GM12872 (cell line): ENCODE data around the gene ZNF778.

Experiments used
- TF ChIP-seq, protein P1 (sequence below): IDR thresholded peaks from 3 replicates; pipeline ENCODE4 v1.5.1; 2011; ENCODE audit warnings: low read depth, mild to moderate bottlenecking, low read length, moderate library complexity; ENCODE audit not compliant: insufficient read depth

ZNF778 gene

DNA sequence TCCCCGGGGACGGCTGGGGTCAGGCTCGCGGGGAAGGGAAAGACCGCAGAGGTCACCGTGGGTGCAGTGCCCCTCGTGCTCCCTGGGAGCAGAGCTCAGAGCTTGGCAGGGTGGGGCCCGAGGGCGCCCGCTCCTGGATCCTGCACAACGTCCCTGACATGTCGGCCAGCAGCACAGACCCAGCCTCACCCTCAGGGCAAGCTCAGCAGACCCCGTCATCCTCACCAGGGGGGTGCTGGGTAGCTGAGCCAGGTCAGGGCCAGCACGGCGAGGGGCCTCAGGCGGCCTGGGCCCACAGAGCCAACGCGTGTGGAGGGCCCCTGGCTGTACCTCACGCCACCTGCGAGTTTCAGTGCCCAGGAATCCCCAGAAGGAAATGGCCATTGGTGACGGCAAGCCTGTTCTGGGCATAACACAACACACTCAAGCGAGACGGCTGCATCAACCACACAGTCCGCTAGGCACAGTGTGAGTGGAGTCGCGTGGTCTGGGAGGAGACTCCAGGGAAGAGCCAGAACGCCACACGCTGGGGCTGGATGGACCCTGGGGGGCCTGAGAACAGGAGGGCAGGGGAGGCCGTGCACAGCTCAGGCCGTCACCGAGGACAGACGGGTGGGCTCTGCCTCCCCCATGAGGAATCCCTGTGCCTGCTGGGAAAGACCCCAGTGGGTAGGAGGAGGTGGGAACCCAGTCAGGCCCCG, 60.3 kb downstream of the ZNF778 start:
- TF ChIP-seq, protein P1, sequence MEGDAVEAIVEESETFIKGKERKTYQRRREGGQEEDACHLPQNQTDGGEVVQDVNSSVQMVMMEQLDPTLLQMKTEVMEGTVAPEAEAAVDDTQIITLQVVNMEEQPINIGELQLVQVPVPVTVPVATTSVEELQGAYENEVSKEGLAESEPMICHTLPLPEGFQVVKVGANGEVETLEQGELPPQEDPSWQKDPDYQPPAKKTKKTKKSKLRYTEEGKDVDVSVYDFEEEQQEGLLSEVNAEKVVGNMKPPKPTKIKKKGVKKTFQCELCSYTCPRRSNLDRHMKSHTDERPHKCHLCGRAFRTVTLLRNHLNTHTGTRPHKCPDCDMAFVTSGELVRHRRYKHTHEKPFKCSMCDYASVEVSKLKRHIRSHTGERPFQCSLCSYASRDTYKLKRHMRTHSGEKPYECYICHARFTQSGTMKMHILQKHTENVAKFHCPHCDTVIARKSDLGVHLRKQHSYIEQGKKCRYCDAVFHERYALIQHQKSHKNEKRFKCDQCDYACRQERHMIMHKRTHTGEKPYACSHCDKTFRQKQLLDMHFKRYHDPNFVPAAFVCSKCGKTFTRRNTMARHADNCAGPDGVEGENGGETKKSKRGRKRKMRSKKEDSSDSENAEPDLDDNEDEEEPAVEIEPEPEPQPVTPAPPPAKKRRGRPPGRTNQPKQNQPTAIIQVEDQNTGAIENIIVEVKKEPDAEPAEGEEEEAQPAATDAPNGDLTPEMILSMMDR, result no peak

DNA sequence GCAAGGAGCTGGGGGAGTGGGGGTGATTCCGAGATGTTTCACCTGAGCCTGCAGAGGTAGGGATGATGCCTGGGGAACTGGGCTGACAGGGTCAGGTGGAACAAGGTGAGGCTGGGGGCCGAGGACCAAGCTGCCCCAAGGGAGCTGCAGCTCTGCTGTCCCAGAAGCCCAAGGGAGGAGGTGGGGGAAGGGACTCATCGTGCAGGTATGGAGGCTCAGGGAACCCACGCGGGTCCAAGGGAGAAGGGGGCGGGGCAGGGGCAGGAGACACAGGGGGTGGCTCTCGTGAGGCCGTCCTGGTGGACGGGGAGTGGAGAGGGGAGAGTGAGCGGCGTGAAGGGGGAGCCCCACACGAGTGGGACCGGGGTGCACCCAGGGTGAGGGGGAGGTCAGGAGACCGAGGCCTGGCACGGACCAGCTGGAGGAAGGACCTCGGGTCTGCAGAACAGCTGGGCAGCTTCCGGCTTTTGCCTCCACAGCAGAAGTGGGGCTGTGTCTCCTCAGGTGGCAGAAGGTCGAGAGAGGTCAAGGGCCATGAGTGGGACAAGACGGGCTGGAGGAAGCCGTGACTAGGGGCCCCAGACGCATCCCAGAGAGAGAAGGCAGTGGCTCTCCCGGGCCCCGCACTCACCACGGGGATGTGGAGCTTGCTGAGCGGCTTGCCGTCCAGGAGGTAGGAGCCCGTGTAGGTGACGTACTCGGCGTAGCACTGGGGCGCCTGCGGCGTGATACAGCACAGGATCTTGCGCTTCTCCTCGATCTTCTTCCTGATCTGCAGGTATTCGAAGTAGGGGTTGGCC, 61.1 kb downstream of the ZNF778 start:
- TF ChIP-seq, protein P1, result no peak

DNA sequence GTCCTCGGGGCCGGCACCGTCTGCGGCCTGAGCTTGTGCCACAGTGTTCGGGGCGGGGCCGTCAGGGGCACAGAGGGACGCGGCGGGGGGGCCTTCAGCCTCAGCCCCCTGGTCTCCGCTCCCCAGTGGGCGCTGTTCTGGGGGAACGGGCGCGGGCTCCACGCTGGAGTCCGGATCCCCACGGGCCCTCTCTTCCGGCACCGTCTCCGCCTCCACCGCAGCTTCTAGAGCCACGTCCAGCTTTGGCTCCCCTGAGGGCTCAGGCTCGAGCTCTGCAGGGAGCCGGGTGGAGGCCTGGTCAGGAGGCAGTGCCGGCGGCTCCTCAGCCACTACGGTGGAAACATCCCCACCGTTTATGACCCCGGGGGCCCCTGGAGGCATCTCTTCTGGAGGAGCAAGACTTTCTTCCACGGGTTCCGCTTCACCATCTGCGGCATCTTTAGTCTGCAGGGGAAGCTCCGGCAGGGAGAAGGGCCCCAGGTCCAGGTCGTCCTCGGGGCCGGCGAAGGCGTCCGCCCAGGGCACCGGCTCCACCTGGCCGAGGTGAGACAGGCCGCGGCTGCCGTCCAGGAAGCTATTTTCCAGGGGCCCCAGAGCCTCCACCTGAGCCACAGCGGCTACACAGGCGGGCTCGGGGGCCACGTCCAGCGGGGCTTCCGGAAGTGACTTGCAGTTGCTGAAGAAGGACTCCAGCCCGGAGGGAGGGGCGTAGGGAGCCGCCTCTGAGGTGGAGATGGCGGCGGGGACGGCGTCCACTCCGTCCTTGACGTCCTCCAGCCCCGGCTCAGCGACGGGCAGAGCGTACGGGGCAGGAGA, 62.4 kb downstream of the ZNF778 start:
- TF ChIP-seq, protein P1, result no peak

DNA sequence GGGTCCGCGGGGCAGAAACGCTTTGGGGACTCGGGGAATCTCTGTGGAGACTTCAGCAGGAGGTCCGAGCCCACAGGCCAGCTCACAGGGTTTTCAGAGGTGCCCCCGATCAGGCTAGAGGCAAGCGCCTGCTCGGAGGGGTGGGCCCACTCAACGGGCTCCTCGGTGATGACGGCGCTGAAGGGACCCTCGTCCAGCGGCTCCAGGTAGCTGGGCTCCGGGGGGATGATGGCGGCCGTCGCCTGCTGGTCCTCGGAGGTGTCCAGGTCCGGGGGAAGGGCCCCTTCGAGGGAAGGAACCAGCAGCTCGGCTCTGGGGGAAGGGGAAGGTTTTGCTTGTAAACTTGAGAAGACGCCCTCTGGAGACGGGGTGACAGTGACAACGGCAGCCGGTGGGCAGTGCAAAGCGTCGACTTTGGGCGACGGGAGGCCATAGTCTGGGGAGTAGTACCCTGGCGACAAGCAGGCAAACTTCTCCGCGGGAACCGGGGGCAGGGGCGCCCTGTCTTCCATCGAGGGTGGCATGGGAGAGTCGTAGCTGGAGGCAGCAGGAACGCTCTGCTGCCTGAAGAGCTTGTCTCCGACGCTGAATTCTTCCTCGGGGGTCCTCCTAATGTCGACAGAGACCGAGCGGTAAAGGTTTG, 63.2 kb downstream of the ZNF778 start:
- TF ChIP-seq, protein P1, result no peak

DNA sequence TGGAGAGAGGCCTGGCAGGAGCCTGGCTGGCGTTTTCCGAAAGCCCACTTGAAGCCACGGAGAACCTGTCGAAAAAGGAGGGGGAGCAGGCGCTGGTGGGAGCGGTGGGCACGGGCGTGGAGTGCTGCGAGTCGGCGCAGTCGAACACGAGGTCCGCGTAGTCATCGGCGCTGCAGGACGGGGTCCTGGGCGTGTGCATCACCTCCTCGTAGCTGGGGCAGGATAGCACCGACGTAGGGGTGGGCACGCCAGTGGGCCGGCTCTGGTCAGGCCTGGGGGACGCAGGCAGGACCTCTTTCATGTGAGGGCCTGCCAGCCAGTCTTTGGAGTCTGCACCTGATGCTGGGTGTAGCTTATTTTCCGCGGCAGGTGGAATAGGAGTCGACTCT, 63.7 kb downstream of the ZNF778 start:
- TF ChIP-seq, protein P1, result no peak

DNA sequence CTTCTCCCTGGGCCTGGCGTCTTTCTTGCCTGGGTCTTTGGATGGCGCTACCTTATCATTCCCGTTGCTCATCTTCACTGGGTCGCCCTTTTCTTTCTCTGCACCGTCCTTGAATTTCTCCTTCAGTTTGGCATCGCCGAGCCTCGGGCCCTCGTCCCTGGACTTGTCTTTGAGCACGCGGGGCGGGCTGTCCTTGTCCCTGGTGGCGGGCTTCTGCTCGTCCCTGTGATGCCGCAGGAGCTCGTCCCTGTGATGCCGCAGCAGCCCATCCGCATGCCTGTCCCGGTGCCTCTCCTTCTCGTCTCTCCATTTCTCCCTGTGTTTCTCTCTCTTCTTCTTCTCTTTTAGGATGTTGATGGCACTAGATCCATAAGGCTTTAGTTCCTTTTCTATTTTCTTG, 64.3 kb downstream of the ZNF778 start:
- TF ChIP-seq, protein P1, result no peak
